Stimulated activated CD4-positive, alpha-beta T cell treated with anti-CD3 and anti-CD28 coated beads, Interleukin-15, amount 100 ng/mL, for 1 hour (primary cell): ENCODE data around the gene IKBKE.

Experiments
- DNase-seq, 2 donors: peaks; one replicate each; pipeline ENCODE4 v3.0.0-alpha.2; 2020; ENCODE audit warnings: low read depth in 1 of 2, low spot score in 1 of 2

IKBKE gene

GRCh38 chr1:206511362-206512057 lies 41.2 kb downstream of the IKBKE start:
- DNase-seq, result no peak

GRCh38 chr1:206512058-206512850 lies 42.0 kb downstream of the IKBKE start:
- no peak for DNase-seq

- DNase-seq, result no peak
Measured at GRCh38 chr1:206512851-206513180, 42.5 kb downstream of the IKBKE start.

- DNase-seq, result no peak
Measured at GRCh38 chr1:206513312-206514111, 43.2 kb downstream of the IKBKE start.

GRCh38 chr1:206514813-206515387 lies 44.6 kb downstream of the IKBKE start:
- no peak for DNase-seq

DNA sequence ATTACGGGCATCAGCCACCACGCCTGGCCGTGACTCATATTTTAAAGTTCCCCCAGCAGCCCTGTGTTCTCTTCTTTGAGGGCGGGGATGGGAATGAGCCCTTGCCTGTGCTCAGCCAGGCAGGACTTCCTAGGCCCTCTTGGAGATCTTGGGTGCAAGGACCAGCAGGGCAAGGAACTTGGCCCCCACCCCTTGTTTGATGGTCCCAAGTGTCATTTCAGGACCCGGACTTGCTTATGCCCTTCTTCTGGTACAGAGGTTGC lies 46.4 kb downstream of the IKBKE start:
- DNase-seq, result no peak

- DNase-seq, result no peak
Measured at GRCh38 chr1:206517784-206518183, 47.5 kb downstream of the IKBKE start.

DNA sequence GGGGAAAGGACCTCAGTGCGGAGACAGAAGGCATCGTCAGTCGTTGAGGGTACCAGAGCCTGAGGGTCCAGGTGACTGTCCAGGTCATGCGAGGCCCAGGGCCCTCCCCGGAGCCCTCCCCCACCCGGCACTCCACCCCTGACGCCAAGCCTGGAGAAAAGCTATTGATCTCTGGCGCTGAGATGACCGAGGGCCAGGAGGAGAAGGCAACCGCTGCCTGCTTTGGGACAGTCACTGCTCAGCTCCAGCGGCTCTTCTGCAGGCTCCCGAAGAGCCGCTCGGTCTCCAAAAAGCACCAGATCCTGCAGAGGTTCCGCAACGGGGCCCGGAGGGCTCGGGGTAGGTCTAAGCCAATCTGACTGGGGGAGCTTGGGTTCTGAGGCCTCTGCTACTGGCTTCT lies 47.9 kb downstream of the IKBKE start:
- DNase-seq, result no peak

DNA sequence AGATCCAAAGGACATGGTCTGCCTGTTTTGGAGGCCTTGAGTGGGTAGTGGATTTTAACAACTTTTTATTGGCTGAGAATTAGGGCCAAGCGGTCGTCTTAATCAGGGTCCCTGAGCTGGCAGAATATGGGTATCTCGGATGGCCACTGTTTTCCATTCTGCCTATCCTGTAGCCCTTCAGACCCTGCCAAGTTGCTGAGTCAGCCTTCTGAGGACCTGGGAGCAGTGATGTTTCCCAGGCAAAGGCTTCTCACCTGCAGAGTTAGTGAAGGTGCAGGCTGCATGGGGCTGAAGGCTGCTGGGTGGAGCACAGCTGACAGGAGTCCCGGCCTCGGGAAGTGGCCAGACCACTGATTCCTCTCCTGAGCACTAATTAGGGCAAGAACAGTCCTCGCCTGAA lies 48.5 kb downstream of the IKBKE start:
- no peak for DNase-seq

DNA sequence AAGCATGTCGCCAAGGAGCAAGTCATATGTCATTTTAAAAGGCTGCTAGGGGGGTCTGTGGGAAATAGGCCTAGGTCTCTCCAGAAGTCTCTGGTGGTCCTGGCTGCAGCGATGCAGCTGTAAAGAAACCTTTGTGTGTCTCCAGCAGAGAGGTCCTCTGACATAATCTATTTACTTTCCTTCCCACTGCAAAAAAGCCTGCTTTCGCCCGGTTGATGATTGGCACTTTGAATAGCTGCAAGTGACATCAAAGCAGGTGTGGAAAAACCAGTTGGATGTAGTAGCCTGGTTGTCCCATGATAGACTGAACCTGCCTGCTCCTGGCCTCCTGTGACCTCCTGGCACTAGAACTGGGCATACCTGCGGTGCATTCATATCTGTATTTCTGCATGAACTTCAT lies 50.9 kb downstream of the IKBKE start:
- no peak for DNase-seq

- no peak for DNase-seq
Measured at GRCh38 chr1:206521694-206522402, 51.6 kb downstream of the IKBKE start.

GRCh38 chr1:206524739-206525364 lies 54.6 kb downstream of the IKBKE start:
- no peak for DNase-seq

GRCh38 chr1:206526064-206526911 lies 56.0 kb downstream of the IKBKE start:
- DNase-seq, result no peak

- DNase-seq, result no peak
Measured at GRCh38 chr1:206529425-206529824, 59.1 kb downstream of the IKBKE start.

- DNase-seq, result no peak
Measured at GRCh38 chr1:206532368-206532767, 62.1 kb downstream of the IKBKE start.

DNA sequence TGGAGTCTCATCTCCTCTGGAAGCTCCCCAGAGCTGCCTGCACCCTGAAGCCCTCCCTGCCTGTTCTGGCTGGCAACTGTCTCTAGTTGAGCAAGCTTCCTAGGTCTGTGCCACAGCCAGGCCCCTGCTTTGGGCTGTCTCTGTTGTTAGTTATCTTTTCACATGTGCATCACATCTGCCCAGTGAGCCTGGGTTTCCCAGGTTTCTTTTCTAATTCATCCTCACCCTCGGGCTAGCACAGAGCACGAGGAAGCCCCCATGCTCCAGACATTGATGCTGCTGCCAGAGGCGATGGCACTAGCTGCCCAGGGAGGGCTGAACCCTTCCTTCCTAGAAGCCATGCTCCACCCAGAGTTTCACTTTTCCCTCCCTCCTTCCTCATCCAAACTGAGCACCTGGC lies 64.3 kb downstream of the IKBKE start:
- DNase-seq, result no peak

GRCh38 chr1:206535853-206536188 lies 65.5 kb downstream of the IKBKE start:
- DNase-seq, result no peak

GRCh38 chr1:206537141-206537540 lies 66.9 kb downstream of the IKBKE start:
- no peak for DNase-seq

DNA sequence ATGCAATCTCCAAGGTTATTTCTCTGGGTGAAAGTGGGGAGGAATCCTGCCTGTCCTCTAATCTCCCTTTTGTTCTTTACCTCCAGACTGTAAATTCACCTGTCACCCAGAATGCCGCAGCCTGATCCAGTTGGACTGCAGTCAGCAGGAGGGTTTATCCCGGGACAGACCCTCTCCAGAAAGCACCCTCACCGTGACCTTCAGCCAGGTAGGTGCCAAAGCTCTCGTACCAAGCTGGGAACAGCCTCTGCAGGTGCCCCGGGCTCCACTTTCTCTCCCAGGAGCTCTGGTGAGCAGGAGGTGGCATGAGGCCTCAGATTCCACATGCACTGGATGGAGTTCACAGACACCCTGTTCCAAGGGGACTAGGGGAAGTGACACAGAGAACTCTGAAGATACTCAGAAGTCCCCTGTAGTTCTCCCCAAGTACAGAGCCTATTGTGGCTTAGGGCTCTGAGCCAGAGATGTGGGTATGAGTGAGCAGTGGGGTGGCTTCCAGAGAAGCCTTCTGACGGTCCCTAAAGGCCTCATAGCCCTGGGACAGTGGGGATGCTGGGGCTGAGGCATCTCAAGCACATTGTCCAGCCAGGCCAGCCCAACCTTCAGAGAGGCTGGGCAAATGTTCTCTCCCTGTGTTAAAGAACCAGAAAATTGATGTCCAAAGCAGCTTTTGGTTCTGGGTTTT lies 68.0 kb downstream of the IKBKE start:
- no peak for DNase-seq
